HG03095 (cell line): ENCODE data around the gene PRICKLE2.

Source experiments
- ATAC-seq: cut with Tn5 transposase; IDR thresholded peaks from one replicate; pipeline ENCODE4 v1.9.1; 2021; ENCODE audit warnings: moderate library complexity; ENCODE audit not compliant: unreplicated experiment

Gene PRICKLE2

DNA sequence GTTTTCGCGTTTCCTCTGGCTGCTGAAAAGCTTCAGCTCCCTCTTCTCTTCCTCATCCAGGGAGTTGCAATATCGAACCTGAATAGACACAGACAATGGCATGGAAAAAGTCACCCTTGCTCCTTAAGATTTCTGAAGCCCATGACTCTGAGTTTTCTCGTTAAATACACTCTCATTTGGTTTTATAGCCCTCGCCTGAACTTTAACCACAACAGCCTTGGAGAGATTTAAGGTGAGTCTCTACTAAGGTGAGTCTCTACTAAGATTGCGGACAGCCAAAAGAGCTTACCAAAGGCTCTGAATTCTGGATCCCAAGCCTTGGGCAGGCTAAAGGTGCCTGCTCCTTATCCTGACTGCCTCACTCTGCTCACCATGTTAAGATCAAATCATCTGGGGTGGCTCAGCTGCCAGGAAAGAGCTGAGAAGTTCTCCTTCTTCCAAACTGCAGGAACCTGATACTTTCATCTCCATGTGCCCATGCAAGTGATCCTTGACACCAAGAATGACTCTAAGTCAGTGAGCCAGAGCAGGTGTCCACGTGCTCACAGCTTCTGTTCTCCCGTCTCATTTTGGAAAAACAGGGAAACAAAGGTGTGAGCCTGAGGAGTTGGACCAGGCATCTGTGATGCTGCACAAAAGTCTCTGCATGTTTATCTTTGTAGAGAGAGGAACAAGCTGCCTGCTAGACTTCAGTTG lies 65.1 kb downstream of the PRICKLE2 start:
- no peak for ATAC-seq

DNA sequence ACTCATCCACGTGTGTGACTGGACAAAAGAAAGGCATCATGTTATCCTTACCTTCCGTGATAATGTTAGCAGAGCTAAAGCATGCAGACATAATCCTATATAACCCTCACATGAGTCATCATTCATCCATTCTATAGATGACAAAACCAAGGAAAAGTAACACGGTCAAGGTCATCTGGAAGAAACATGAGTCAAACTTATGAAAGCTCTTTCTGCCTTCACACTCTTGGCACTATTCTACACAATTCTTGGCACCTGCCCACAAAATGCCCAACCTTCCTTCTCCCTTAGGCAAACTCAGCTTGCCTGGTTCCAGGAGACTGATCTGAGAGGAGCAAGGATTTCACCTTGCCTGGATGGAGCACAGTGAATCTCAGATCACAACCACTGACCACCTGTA lies 66.9 kb downstream of the PRICKLE2 start:
- no peak for ATAC-seq

DNA sequence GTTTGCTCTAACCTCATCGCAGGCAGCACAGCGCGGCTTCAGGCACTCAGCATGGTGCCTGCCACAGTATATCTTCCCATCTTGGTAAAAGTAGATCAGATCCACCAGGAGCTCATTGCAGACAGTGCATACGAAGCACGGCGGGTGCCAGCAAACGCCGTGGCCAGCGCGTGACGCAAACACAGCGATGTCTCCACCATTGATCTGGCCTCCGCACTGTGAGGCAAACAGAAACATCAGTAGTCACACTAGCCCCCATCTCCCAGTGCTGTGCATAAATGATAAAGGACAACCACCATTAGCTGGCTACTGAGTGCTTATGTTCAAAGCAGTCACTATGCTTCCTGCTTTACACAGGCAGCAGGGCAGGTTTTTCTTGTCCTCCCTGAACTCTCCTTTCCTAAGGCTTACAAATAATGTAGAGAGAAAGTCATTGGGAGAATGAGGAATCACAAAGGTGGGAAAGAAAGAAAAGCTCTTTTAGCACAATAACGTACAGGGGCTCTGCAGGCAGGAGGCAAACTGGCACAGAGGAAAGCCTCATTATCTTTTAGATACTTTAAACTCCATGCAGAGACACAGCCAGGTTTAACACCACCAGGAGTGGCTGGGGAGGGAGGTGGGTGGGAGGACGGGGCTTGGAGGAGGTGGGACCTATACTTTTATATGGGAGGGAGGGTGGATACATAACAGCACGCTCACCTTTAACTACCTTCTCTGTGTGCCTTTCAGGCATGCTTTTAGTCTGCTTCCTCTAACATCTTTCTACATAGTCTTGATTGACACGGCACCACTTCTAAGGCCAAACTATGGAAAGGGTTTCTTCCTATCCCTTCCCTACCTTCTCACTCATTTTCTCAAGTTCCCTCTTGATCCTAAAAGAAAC lies 67.9 kb downstream of the PRICKLE2 start:
- ATAC-seq, result no peak

- no peak for ATAC-seq
Measured at GRCh38 chr3:64155328-64155727, 69.9 kb downstream of the PRICKLE2 start.

GRCh38 chr3:64152676-64153466 lies 72.4 kb downstream of the PRICKLE2 start:
- ATAC-seq, result no peak

GRCh38 chr3:64152086-64152485 lies 73.2 kb downstream of the PRICKLE2 start:
- ATAC-seq, result no peak

DNA sequence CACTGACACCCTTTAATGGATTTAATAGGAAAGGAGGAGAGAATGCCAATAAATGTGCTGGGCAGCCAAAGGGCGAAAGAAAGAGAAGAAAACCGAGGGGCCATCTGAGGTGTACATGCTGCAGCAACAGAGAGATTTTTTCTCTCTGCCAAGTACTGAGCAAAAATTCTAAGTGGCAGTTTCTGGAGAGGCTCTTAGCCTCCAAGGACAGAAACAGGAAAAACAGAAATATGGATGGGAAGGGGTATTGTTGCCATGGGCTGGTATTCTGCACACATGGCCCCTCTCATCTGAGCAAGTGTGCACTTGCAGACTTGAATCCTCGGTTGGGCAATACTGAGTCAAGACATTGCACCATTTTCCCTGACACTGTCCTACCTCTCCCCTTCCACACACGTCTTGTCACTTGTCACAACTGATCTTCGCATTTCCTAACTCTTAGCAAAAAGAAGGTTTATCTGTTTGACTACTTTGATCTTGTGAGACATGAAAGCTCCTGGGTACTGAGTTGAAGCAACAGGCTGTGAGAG lies 73.9 kb downstream of the PRICKLE2 start:
- no peak for ATAC-seq

DNA sequence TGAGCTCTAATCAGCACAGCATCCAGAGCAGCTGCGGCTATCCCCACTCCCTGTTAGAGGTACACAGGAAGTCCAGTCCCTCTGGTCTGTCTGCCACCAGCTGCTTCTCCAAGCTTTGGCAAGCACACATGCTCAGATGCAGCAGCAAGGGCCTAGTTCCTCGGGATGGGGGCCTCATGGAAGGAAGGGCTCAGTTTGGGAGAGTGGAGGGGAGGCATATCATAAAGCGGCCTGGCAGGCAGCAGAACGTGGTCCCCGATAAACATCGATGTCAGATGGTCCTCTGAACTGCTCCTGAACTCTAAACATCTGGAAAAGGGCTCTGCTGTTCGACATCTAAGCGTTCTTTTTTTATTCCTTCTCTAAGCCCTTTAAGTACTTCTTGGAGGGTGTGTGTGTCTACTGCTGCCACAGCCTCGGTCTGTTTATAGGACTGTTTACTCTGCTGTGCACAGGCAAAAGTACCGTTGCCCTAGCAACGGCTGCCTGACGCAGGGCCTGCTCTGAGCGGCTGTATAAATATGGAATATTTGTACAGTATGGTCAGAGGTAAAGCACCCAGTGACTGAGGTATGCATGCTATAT lies 74.6 kb downstream of the PRICKLE2 start:
- ATAC-seq, result no peak

GRCh38 chr3:64149886-64150285 lies 75.4 kb downstream of the PRICKLE2 start:
- no peak for ATAC-seq

DNA sequence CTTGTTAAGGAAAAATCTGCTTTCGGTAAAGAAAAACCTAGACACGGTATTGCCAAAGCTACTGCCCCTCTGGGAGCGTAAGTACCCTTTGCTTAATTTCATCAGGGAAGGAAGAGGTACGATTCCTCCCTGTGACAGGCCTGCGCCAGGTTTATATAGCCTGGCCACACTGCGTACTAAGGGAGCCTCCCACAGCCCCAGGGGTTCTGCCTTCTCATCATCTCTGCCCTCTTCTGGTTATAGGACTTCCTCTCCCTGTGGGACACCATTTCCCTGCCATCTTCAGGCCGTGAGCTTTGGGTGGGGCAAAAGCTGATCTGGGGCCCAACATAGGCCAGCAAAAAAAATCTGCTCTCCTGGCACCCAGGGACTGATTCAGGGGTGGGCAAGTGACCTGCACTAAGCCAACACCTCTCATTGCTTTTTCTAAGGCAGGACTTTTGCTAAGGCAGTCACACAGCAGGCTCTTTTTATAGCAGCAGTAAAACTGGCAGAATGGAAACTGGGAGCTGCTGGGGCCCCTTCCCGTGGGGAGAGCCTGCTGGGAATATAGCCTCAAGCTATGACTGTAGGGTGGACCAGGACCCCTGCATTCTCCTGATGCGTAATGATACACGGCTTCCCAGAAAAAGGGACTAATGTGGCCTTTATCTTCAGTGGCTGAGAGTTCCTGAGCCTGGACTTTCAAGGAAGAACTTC lies 76.2 kb downstream of the PRICKLE2 start:
- ATAC-seq, result no peak

DNA sequence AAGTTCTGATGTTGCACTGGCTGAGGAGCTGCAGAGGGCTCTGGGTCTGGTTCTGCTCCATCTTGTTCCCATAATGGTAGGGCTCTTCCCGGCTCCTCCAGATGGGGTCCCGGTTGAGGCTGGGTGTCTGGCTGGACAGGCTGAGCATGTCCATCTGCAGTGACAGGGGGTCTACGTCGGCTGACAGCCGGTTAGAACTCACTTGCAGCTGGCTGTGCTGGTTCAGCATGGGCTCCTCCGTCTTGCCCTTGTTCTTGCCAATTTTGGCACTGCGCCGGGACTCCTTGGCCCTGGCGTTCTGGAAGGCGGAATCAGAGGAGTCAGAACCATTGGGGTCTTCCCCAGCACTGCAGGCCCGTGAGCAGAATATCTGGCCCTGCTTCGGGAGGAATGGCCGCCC lies 78.1 kb downstream of the PRICKLE2 start:
- ATAC-seq, result no peak

DNA sequence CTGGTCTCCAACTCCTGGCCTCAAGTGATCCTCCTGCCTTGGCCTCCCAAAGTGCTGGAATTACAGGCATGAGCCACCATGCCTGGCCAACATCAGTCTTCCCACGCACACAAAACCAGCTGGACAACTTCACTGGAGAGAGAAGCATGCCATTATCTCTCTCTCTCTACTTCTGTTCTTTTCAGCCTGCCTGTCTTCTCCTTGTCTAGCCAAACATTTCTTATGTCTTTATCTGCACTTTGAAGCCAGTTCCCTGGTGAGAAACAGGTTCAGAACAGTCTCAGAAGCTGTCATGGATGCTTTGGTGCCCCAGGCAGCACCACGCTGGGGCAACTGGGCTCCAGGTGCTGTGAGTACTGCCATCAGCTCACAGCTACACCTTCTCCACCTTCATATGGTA lies 79.8 kb downstream of the PRICKLE2 start:
- ATAC-seq, result no peak

DNA sequence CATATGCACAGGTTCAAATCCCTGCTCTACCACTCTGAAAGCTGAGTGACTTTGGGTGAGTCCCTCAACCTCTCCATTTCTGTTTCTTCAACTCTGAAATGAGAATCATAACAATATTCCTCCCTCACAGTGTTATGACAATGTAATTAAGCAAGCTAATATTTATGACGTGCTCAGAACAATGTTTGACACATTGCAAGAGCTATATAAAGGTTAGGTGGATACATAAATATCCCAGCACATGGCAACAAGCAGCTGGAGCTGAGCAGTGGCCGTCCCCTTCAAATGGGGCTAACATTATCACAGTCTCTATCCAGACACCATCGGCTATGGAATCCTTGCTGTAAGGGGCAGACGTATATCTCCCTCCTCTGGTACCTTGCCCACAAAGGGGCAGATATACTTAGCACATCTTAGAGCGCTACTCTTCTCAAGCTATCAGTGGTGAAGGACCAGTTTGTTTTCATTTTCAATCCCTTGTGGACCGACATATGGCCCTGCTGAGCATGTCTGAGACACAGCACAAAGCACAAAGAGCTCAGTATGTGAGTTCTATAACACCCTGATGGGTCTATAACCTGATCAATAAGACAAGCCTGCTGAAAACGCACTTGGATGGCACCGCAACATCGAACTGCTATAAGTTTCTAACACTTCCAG lies 80.9 kb downstream of the PRICKLE2 start:
- no peak for ATAC-seq

DNA sequence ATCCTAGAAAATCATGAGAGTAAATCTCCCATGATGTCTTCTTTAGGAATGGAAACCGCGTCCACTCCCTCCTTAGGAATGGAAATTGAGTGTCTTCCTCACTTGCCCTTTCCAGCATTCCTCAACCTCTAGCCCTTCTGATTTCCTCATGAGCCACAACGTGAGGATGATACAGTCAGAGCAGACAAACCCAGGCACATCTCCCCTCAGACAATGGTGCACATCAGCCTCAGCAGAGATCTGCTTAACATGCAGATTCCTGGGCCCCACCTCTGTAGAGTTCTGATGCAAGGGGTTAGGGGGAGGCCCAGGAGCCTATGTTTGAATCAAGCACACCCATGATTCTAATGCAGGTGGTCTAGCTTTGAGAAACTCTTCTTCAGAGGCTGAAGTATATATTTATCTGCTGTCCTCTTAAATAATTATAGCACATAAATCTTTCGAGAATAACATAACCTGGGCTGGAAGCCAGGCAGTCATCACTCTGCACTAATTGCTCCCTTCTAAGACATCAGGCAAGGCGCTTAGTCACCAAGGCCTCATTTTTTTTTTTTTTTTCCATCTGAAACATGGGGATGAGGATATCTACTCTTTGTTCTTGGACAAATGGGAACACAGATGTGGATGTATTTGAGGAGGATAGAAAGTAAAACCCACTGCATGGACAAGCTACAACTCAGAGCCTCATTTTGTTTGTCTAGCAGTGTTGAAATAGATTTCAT lies 81.7 kb downstream of the PRICKLE2 start:
- no peak for ATAC-seq

- no peak for ATAC-seq
Measured at GRCh38 chr3:64141476-64141875, 83.8 kb downstream of the PRICKLE2 start.

DNA sequence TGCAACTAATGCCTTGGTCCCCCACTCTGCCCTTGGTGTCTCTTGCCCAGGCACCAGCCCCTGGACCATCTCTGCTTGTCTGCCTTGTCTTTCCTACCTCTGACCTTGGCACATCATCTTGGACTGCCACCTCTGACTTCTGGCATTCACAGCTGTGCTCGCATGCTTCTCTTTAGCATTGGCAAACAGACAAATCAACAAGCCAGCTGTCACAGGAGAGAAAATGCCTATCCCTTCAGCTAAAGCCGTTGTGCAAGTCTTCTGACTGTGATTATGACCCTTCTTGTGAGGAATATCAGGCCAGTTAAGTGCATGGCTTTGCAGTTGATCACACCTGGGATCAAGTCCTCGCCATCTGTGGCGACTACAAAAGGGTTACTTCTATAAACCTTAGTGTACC lies 84.6 kb downstream of the PRICKLE2 start:
- no peak for ATAC-seq

GRCh38 chr3:64138656-64139375 lies 86.5 kb downstream of the PRICKLE2 start:
- ATAC-seq, result no peak

- no peak for ATAC-seq
Measured at GRCh38 chr3:64138046-64138445, 87.2 kb downstream of the PRICKLE2 start.
